ENCODE measurements around the gene OR6C2. TPM values are rescaled to one million over a fixed set of nuclear protein-coding genes. Genes with fewer than 3 reads are reported as not detected.

The OR6C2 gene
- total RNA-seq, 2 experiments from 2014 or later: not detected

DNA sequence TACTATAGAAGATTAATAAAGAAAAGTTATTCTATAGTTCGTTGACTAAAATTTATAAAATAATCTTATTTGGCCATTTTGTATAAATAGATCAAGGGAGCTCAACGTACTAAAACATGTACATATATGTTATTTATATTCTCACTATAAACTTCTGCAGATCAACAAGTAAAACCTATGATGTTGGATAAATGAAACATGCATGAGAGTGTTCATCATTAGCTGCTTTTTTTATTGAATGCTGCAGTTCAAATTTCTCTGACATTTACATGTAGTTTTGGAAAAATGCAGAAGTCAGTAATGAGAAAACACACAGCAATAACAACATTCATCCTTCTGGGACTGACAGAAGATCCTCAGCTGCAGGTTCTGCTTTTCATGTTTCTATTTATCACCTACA lies 48.2 kb downstream of the OR6C2 start, which contains the start of gene OR6C68:
Gene OR6C68, plus strand, starts transcription at position 301 of the 400 bp plus-strand sequence. Its CDS starts 0 bp downstream, at position 301.
- Mint-ChIP-seq H3K4me1 (ENCODE audit: low read depth) (no peaks in the 10 kb centered on the region), H3K4me3 (no peak within 1 kb of the TSS), H3K36me3 (ENCODE audit: low read depth) (no peaks in the 10 kb centered on the region), H3K27me3 (ENCODE audit: low read depth) (peaks cover 10% of the 10 kb centered on the region), H3K9me3 (ENCODE audit: insufficient read depth) (no peaks in the 10 kb centered on the region), H3K27ac (no peak within 1 kb of the TSS)
- ChIA-PET CTCF (no interaction called here), POLR2A (no interaction called here)
- DNase-seq (no peak), ATAC-seq (no peak)

DNA sequence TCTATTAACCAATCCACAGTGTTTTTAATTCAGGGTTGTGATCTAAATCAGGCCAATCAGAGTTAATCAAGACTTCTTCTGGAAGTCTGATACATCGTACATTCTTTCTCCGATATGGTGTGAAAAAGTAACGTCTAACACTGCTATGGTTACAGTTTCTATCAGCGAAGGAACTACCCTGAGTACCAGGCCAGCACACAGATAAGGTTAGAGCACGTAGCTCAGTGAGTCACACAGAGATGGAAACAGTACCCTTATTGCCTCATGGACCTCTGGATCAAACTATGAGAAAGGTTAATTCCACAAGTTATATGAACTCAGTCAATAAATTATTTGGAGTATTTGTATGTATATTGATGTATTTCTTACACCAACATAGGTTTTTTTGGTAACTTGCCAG lies 51.6 kb downstream of the OR6C2 start:
- peaks cover 10% of the 10 kb centered on the region for H3K27me3 Mint-ChIP-seq (ENCODE audit: low read depth)
- ChIA-PET CTCF (no interaction called here), POLR2A (no interaction called here)
- DNase-seq: no peak
- H3K4me1 Mint-ChIP-seq (ENCODE audit: low read depth): no peaks in the 10 kb centered on the region
- no peaks in the 10 kb centered on the region for H3K36me3 Mint-ChIP-seq (ENCODE audit: low read depth)
- H3K4me3 Mint-ChIP-seq: no peak overlapping the region
- H3K27ac Mint-ChIP-seq: no peak overlapping the region
- no peaks in the 10 kb centered on the region for H3K9me3 Mint-ChIP-seq (ENCODE audit: insufficient read depth)
- no peak for ATAC-seq

DNA sequence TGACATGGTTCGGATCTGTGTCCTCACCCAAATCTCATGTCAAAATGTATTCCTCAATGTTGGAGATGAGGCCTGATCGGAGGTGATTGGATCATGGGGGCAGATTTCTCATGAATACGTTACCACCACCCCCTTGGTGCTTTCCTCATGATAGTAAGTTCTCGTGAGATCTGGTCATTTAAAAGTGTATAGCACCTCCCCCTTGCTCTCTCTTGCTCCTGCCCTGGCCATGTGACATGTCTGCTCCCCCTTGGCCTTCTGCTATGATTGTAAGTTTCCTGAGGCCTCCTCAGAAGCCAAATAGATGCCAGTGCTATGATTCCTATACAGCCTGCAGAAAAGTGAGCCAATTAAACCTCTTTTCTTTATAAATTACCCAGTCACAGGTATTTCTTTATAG lies 55.4 kb downstream of the OR6C2 start:
- Mint-ChIP-seq H3K27ac (no peak overlapping the region), H3K9me3 (ENCODE audit: insufficient read depth) (no peaks in the 10 kb centered on the region), H3K4me1 (ENCODE audit: low read depth) (no peaks in the 10 kb centered on the region), H3K4me3 (no peak overlapping the region), H3K27me3 (ENCODE audit: low read depth) (peaks cover 5% of the 10 kb centered on the region), H3K36me3 (ENCODE audit: low read depth) (no peaks in the 10 kb centered on the region)
- ChIA-PET POLR2A (no interaction called here), CTCF (no interaction called here)
- ATAC-seq (no peak), DNase-seq (no peak)

DNA sequence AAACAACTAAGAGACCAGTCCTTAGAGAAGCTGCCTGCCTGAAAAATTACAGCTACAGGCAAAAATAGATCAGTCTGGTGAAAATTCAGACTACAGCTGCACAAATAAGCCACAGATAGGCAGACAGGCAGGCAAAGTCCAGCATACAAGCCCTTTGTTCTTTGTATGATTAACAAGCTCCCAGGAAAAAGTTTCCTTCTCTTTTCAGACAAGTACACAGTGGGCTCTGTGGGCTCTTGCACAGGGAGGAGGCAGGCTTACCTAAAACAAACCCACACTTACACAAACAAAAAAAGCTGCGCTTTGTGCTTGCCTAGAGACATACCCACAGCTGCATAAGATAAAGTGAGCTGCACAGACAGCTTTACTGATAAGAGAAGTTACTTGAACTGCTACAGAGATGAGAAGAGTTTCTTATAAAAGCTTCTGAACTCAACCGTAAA lies 56.0 kb downstream of the OR6C2 start:
- DNase-seq (no peak), ATAC-seq (no peak)
- Mint-ChIP-seq H3K4me1 (ENCODE audit: low read depth) (no peaks in the 10 kb centered on the region), H3K4me3 (no peak overlapping the region), H3K36me3 (ENCODE audit: low read depth) (no peaks in the 10 kb centered on the region), H3K27ac (no peak overlapping the region), H3K9me3 (ENCODE audit: insufficient read depth) (no peaks in the 10 kb centered on the region), H3K27me3 (ENCODE audit: low read depth) (peaks cover 5% of the 10 kb centered on the region)
- POLR2A ChIA-PET: no interaction called here
- CTCF ChIA-PET: no interaction called here

DNA sequence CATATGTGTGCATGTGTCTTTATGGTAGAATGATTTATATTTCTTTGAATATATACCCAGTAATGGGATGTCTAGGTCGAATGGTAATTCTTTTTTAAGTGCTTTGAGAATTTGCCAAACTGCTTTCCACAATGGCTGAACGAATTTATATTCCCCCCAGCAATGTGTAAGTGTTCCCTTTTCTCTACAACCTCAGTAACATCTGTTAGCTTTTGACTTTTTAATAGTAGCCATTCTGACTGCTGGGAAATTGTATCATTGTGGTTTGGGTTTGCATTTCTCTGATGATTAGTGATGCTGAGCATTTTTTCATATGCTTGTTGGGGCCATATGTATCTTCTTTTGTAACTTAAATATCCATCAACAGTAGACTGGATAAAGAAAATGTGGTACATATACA lies 57.7 kb downstream of the OR6C2 start:
- H3K27ac Mint-ChIP-seq: no peak overlapping the region
- H3K9me3 Mint-ChIP-seq (ENCODE audit: insufficient read depth): no peaks in the 10 kb centered on the region
- POLR2A ChIA-PET: no interaction called here
- no peak for DNase-seq
- ATAC-seq: no peak
- CTCF ChIA-PET: no interaction called here
- H3K27me3 Mint-ChIP-seq (ENCODE audit: low read depth): peaks cover 2% of the 10 kb centered on the region
- H3K36me3 Mint-ChIP-seq (ENCODE audit: low read depth): no peaks in the 10 kb centered on the region
- H3K4me3 Mint-ChIP-seq: no peak overlapping the region
- no peaks in the 10 kb centered on the region for H3K4me1 Mint-ChIP-seq (ENCODE audit: low read depth)

Other genes starting within 250 kb of the OR6C2 start
- not detected for gene OR10A7, start 223.1 kb upstream of the OR6C2 start, total RNA-seq
- not detected for gene OR6C74, start 199.5 kb upstream of the OR6C2 start, total RNA-seq
- not detected for gene OR6C6, start 147.5 kb upstream of the OR6C2 start, total RNA-seq
- not detected for gene OR6C1, start 129.7 kb upstream of the OR6C2 start, total RNA-seq
- gene OR6C3, start 113.3 kb upstream of the OR6C2 start, total RNA-seq: not detected
- not detected for gene OR6C75, start 81.1 kb upstream of the OR6C2 start, total RNA-seq
- gene OR6C65, start 43.5 kb upstream of the OR6C2 start, total RNA-seq: not detected
- gene OR6C76, start 17.8 kb upstream of the OR6C2 start, total RNA-seq: not detected
- gene OR6C70, start 26.1 kb downstream of the OR6C2 start, total RNA-seq: not detected
- gene OR6C68, start 48.3 kb downstream of the OR6C2 start, total RNA-seq: not detected
- not detected for gene OR6C4, start 105.5 kb downstream of the OR6C2 start, total RNA-seq
- gene OR2AP1, start 128.4 kb downstream of the OR6C2 start, total RNA-seq: not detected
- gene OR10P1, start 192.8 kb downstream of the OR6C2 start, total RNA-seq: not detected

Data from activated CD8-positive, alpha-beta T cell treated with anti-CD3 and anti-CD28 coated beads, Interleukin-2, amount 10 ng/mL, durations not matched to agents 7 days and 5 days (primary cell).